WERI-Rb-1 (cell line): Measurements from ENCODE around the gene TAF8.

Experiments
- DNase-seq: peaks from one replicate; pipeline ENCODE4 v3.0.0-alpha.2; 2020
- H3K27ac ChIP-seq: fragments of 250-450 bp; sonication (Bioruptor Pico); 2 replicates; pipeline ENCODE4 v1.5.1; 2020; ENCODE audit warnings: mild to moderate bottlenecking, moderate library complexity
- H3K27me3 ChIP-seq: fragments of 250-450 bp; sonication (Bioruptor Pico); 2 replicates; pipeline ENCODE4 v1.5.1; 2021; ENCODE audit warnings: mild to moderate bottlenecking, low read depth, moderate library complexity; ENCODE audit not compliant: insufficient read depth, severe bottlenecking
- H3K36me3 ChIP-seq: fragments of 250-450 bp; sonication (Bioruptor Pico); 2 replicates; pipeline ENCODE4 v1.5.1; 2020; ENCODE audit warnings: mild to moderate bottlenecking, moderate library complexity
- H3K4me3 ChIP-seq: 2 replicates; pipeline ENCODE4 v1.5.1; 2011; ENCODE audit warnings: low read depth, mild to moderate bottlenecking, control low read depth, low read length
- H3K9me3 ChIP-seq: fragments of 250-450 bp; sonication (Bioruptor Pico); 2 replicates; pipeline ENCODE4 v1.5.1; 2021; ENCODE audit warnings: mild to moderate bottlenecking, moderate library complexity; ENCODE audit not compliant: severe bottlenecking
- TF ChIP-seq, protein P1 (sequence below): IDR thresholded peaks from 2 replicates; pipeline ENCODE4 v1.5.1; 2011; ENCODE audit warnings: low read depth, mild to moderate bottlenecking, control low read depth, inconsistent platforms, low read length

The TAF8 gene

DNA sequence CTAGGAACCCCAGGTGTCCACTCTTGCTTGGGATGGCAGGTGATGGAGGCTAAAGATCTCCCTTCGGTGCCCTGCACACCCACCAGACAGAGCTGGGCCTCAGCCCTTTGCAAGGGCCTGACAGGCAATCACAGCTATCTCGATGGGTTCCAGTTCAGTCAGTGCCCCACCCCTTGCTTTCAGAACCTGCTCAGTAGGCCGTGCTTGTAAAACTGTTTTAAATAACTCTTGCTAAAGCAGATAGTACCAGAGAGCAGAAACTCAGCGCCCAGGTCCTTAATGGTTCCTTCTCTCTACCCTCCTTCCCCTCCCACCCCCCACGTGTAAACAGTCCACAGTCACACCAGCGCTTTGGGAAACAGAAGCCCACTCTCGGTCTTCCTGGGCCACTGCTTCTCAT lies 52.9 kb downstream of the TAF8 start:
- no peaks in the 10 kb centered on the region for H3K27me3 ChIP-seq
- H3K4me3 ChIP-seq, result no peak overlapping the region
- DNase-seq, result no peak
- no peak overlapping the region for H3K27ac ChIP-seq
- TF ChIP-seq, protein P1, sequence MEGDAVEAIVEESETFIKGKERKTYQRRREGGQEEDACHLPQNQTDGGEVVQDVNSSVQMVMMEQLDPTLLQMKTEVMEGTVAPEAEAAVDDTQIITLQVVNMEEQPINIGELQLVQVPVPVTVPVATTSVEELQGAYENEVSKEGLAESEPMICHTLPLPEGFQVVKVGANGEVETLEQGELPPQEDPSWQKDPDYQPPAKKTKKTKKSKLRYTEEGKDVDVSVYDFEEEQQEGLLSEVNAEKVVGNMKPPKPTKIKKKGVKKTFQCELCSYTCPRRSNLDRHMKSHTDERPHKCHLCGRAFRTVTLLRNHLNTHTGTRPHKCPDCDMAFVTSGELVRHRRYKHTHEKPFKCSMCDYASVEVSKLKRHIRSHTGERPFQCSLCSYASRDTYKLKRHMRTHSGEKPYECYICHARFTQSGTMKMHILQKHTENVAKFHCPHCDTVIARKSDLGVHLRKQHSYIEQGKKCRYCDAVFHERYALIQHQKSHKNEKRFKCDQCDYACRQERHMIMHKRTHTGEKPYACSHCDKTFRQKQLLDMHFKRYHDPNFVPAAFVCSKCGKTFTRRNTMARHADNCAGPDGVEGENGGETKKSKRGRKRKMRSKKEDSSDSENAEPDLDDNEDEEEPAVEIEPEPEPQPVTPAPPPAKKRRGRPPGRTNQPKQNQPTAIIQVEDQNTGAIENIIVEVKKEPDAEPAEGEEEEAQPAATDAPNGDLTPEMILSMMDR, result no peak
- no peaks in the 10 kb centered on the region for H3K36me3 ChIP-seq
- no peaks in the 10 kb centered on the region for H3K9me3 ChIP-seq

DNA sequence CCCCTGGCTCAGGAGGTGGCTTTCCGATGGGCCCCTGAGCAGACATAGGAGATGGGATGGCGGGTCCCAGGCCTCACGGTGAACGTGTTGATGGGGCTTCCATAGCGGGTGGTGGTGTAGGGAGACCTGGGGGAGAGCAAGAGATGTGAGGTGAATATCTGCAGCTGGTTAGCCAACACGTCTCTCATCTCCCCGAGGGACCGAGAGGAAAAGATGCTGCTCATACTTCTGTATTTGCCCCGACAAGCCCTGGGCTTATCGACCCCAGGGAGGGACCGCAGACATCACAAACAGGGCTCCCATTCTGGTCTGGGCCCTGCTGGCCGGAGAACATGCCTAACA lies 53.4 kb downstream of the TAF8 start:
- Histone ChIP-seq H3K27ac (no peak overlapping the region), H3K9me3 (no peaks in the 10 kb centered on the region), H3K4me3 (no peak overlapping the region), H3K27me3 (no peaks in the 10 kb centered on the region), H3K36me3 (no peaks in the 10 kb centered on the region)
- no peak for DNase-seq
- TF ChIP-seq, protein P1, result no peak

DNA sequence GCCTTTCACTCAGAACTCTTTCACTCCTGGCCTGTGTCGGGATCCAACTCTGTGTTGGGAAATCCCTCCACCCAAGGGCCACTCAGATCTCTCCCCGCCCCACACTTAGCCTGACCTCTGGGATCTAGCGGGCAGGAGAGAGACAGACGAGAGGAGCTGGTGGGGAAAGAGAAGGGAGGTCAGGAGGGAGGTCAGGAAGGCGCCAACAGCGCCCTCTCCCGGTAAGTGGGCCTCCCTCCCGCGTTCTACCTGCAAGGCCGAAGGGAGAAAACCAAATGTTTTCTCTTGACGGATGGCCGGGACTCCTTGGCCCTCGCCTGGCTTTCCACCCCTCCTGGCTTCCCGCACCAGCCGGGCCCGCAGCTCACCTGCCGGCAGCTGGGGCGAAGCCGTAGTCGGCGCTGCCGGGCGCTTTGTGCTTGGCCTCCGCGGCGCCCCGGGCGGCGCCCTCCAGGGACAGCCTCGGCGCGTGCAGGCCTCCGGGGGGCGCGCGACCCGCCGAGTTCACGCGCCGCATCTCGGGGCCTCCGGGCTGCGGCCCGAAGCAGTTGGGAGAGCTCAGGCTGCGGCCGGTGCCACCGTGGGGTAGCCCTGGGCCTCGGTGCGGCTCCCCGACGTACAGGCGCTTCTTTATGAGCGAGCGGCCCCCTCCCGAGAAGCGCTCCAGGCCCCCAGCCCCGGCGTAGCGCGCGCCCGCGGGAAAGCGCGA lies 53.9 kb downstream of the TAF8 start:
- H3K9me3 ChIP-seq, result no peaks in the 10 kb centered on the region
- no peaks in the 10 kb centered on the region for H3K36me3 ChIP-seq
- no peak overlapping the region for H3K27ac ChIP-seq
- no peak for DNase-seq
- H3K4me3 ChIP-seq, result no peak overlapping the region
- TF ChIP-seq, protein P1, result peak; percentile 30
- H3K27me3 ChIP-seq, result no peaks in the 10 kb centered on the region

DNA sequence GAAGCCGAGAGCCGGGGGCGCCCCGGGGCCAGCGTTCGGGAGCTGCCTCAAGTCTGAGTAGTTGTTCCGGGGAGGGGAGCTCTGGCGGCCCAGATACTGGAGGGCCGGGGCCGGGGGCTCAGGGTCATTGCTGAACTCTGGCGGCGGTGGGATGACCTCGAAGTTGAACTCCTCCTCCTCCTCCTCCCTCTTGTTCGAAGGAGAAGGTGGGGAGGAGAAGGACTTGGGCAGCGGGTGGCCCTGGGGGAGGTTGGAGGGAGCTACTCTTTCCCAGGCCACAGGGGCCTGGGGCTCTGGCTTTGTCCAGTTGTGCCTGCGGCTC lies 54.4 kb downstream of the TAF8 start:
- no peaks in the 10 kb centered on the region for H3K9me3 ChIP-seq
- H3K27me3 ChIP-seq, result no peaks in the 10 kb centered on the region
- no peak overlapping the region for H3K4me3 ChIP-seq
- no peak for DNase-seq
- no peak overlapping the region for H3K27ac ChIP-seq
- H3K36me3 ChIP-seq, result no peaks in the 10 kb centered on the region
- TF ChIP-seq, protein P1, result no peak

DNA sequence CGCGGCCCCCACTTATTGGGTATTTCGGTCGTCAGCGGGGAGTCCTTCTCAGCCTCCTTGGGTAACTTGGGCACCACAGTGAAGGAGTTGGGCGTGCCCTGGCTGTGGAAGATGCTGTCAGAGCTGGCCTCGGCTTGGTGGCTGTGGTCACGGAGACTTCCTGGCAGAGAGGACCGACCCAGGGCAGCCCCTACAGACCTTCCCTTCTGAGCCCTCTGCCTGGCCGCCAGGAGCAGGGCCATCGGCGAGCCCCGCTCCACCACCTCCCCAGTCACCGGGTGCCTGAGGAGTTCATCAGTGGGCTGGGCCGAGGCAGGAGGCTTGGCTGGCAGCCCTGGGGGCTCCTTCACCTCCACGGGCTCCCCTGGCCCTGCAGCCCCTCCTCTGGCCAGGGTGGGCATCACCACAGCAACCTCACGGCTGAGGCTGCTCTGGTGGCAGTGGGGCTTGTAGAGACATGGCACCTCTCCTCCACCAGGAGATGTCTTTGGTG lies 54.9 kb downstream of the TAF8 start:
- H3K27ac ChIP-seq, result no peak overlapping the region
- no peak for DNase-seq
- no peaks in the 10 kb centered on the region for H3K9me3 ChIP-seq
- H3K36me3 ChIP-seq, result no peaks in the 10 kb centered on the region
- H3K27me3 ChIP-seq, result no peaks in the 10 kb centered on the region
- H3K4me3 ChIP-seq, result no peak overlapping the region
- TF ChIP-seq, protein P1, result no peak

DNA sequence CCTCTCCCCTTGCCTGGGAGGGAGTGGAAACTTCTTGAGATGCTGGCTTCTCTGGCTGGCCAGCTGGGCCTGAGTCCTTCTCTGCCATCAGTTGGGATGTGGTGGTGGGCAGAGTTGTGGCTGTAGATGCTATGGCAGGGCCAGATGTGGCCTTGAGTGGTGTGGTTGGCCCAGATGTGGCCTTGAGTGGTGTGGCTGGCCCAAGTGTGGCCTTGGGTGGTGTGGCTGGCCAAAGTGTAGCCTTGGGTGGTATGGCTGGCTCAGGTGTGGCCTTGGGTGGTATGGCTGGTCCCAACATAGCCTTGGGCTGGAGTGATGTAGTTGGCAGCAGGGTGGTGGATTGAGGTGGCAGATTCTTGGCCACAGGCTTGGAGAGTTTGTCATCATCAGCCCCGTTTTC lies 55.4 kb downstream of the TAF8 start:
- no peak overlapping the region for H3K4me3 ChIP-seq
- TF ChIP-seq, protein P1, result no peak
- H3K27ac ChIP-seq, result no peak overlapping the region

More for the DNA sequence above, 55.4 kb downstream of the TAF8 start:
- no peak for DNase-seq
- H3K9me3 ChIP-seq, result no peaks in the 10 kb centered on the region
- no peaks in the 10 kb centered on the region for H3K27me3 ChIP-seq
- H3K36me3 ChIP-seq, result no peaks in the 10 kb centered on the region
